ENCODE measurements around the gene SPPL2C. TPM values are rescaled to one million over a fixed set of nuclear protein-coding genes. Genes with fewer than 3 reads are reported as not detected.

SPPL2C gene
- total RNA-seq, 1 donor = not detected

- H3K4me3 ChIP-seq (ENCODE audit: low read depth, low read length) = no peak overlapping the region
- no peak for DNase-seq (ENCODE audit: low read depth)
- no peak for TF ChIP-seq CTCF (IDR thresholded peaks at IDR 0.05; ENCODE audit: insufficient read depth, low read length)
These were observed 24.5 kb upstream of the SPPL2C start for GRCh38 chr17:45820052-45820780.

GRCh38 chr17:45821147-45821546 lies 23.5 kb upstream of the SPPL2C start:
- no peak overlapping the region for H3K4me3 ChIP-seq (ENCODE audit: low read depth, low read length)
- TF ChIP-seq CTCF (IDR thresholded peaks at IDR 0.05; ENCODE audit: insufficient read depth, low read length) = no peak
- DNase-seq (ENCODE audit: low read depth) = no peak

GRCh38 chr17:45823598-45823997 lies 21.1 kb upstream of the SPPL2C start:
- TF ChIP-seq CTCF (IDR thresholded peaks at IDR 0.05; ENCODE audit: insufficient read depth, low read length) = no peak
- DNase-seq (ENCODE audit: low read depth) = no peak
- no peak overlapping the region for H3K4me3 ChIP-seq (ENCODE audit: low read depth, low read length)

GRCh38 chr17:45824475-45824874 lies 20.2 kb upstream of the SPPL2C start:
- TF ChIP-seq CTCF (IDR thresholded peaks at IDR 0.05; ENCODE audit: insufficient read depth, low read length) = no peak
- H3K4me3 ChIP-seq (ENCODE audit: low read depth, low read length) = no peak overlapping the region
- DNase-seq (ENCODE audit: low read depth) = no peak

GRCh38 chr17:45824901-45825492 lies 19.7 kb upstream of the SPPL2C start:
- TF ChIP-seq CTCF (IDR thresholded peaks at IDR 0.05; ENCODE audit: insufficient read depth, low read length) = no peak
- no peak overlapping the region for H3K4me3 ChIP-seq (ENCODE audit: low read depth, low read length)
- no peak for DNase-seq (ENCODE audit: low read depth)

GRCh38 chr17:45825792-45826191 lies 18.9 kb upstream of the SPPL2C start:
- no peak overlapping the region for H3K4me3 ChIP-seq (ENCODE audit: low read depth, low read length)
- no peak for DNase-seq (ENCODE audit: low read depth)
- no peak for TF ChIP-seq CTCF (IDR thresholded peaks at IDR 0.05; ENCODE audit: insufficient read depth, low read length)
